Ovary (tissue), 3 donors: ENCODE results near the gene TTC31.

ENCODE experiments used
- EP300 ChIP-seq: sonication (generic); formaldehyde crosslinking; IDR thresholded peaks from one replicate; pipeline ENCODE4 v1.6.1; 2017; ENCODE audit warnings: antibody characterized with exemption
- POLR2A ChIP-seq: fragments of 450-650 bp; IDR thresholded peaks from one replicate; pipeline ENCODE4 v1.6.1; 2017; ENCODE audit warnings: antibody characterized with exemption, mild to moderate bottlenecking, moderate library complexity
- TF ChIP-seq, protein P1 (sequence below), 3 donors: fragments of 450-650 bp in 2 of 3; fragments of 200-600 bp in 1 of 3; IDR thresholded peaks; one replicate each; pipeline versions ENCODE4 v1.5.1 to v1.8.0; 2016 to 2022; ENCODE audit warnings: antibody characterized with exemption in 3 of 3, mild to moderate bottlenecking in 1 of 3
- donor health status: DM: no; HTN: no; CAD: no.

- TF ChIP-seq, protein P1, sequence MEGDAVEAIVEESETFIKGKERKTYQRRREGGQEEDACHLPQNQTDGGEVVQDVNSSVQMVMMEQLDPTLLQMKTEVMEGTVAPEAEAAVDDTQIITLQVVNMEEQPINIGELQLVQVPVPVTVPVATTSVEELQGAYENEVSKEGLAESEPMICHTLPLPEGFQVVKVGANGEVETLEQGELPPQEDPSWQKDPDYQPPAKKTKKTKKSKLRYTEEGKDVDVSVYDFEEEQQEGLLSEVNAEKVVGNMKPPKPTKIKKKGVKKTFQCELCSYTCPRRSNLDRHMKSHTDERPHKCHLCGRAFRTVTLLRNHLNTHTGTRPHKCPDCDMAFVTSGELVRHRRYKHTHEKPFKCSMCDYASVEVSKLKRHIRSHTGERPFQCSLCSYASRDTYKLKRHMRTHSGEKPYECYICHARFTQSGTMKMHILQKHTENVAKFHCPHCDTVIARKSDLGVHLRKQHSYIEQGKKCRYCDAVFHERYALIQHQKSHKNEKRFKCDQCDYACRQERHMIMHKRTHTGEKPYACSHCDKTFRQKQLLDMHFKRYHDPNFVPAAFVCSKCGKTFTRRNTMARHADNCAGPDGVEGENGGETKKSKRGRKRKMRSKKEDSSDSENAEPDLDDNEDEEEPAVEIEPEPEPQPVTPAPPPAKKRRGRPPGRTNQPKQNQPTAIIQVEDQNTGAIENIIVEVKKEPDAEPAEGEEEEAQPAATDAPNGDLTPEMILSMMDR (IDR thresholded peaks at IDR 0.05) = no peak
- TF ChIP-seq EP300 (no peak), POLR2A (no peak)
These were observed 17.7 kb downstream of the TTC31 start for GRCh38 chr2:74500578-74500946.
